H1 (cell line): ENCODE data around the gene FGFBP3. TPM values are rescaled to one million over a fixed set of nuclear protein-coding genes. Genes with fewer than 3 reads are reported as not detected.

Source experiments
- CEBPB ChIP-seq: IDR thresholded peaks from 2 replicates; pipeline ENCODE4 v1.6.1; 2012; ENCODE audit warnings: low read depth, low read length
- EP300 ChIP-seq, 2 experiments: IDR thresholded peaks; 1 replicate in 1 of 2; 2 replicates in 1 of 2; pipeline ENCODE4 v1.6.1; 2011 to 2012; ENCODE audit warnings: low read depth in 2 of 2, low read length in 2 of 2, mild to moderate bottlenecking in 2 of 2, borderline replicate concordance in 1 of 2, inconsistent platforms in 1 of 2, moderate library complexity in 1 of 2
- POU5F1 ChIP-seq: IDR thresholded peaks from 2 replicates; pipeline ENCODE4 v1.6.1; 2011; ENCODE audit warnings: low read depth, mild to moderate bottlenecking, low read length, moderate library complexity
- SUZ12 ChIP-seq: fragments of 200-600 bp; sonication (generic); IDR thresholded peaks from 2 replicates; pipeline ENCODE4 v1.6.1; 2012; ENCODE audit warnings: mild to moderate bottlenecking, inconsistent platforms, low read length, moderate library complexity, mixed read lengths
- polyA plus RNA-seq, 7 experiments: library from polyadenylated mRNA; depleted of rRNA in 3 of 7; stranded (reverse) in 5 of 7; unstranded in 2 of 7; fragments of >200 nt in 5 of 7; fragments of 200-250 nt in 2 of 7; gene quantifications; 1 replicate in 5 of 7; 2 replicates in 1 of 7; 4 replicates in 1 of 7; pipeline versions ENCODE4 v1.2.1 to v1.2.3, GENCODE V29; 2011 to 2013; ENCODE audit warnings: missing spikeins in 2 of 7, mixed read lengths in 2 of 7
- total RNA-seq: library from RNA; stranded (reverse); fragmentation: NEBNext Ultra II Directional; extraction: Animal tissue kit (Norgen Biotek cat#: 25700); gene quantifications from 2 replicates; pipeline ENCODE4 v1.2.1, GENCODE V29; 2021
- TF ChIP-seq, protein P1 (sequence below): IDR thresholded peaks from 2 replicates; pipeline ENCODE4 v1.6.1; 2012; ENCODE audit warnings: inconsistent platforms
- TF ChIP-seq, protein P2 (sequence below): IDR thresholded peaks from 2 replicates; pipeline ENCODE4 v1.6.1; 2011; ENCODE audit warnings: low read depth, mild to moderate bottlenecking, low read length; ENCODE audit not compliant: insufficient read depth

FGFBP3 gene
- total and polyA plus RNA-seq, 2 of the 8 experiments (the other 6 are each of a cell fraction or from before 2014, with no cell fraction given), result 54.6 to 115 TPM

DNA sequence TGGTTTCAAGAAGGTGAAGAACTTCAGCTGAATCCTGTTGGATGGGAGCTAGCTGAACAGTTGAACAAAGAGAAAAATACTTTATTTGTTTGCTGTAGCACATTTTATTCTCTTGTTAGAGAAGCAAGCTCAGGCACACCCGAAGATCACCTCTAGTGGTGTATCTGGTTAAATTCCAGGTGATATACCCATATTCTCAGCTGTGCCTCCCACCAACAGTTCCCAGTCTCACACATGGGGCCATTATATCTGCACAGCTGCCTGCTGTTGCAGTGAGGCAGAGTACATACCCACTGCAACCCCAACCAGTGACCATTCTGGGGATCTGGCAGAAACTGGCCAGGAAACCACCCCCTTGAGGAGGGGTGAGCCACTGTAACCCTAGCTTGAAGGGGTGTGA lies 23.5 kb upstream of the FGFBP3 start (continued):
- no peak for TF ChIP-seq POU5F1
- TF ChIP-seq, protein P1, sequence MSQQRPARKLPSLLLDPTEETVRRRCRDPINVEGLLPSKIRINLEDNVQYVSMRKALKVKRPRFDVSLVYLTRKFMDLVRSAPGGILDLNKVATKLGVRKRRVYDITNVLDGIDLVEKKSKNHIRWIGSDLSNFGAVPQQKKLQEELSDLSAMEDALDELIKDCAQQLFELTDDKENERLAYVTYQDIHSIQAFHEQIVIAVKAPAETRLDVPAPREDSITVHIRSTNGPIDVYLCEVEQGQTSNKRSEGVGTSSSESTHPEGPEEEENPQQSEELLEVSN, result no peak
- no peak for TF ChIP-seq EP300 (IDR thresholded peaks at IDR 0.05; ENCODE audit: borderline replicate concordance in 1 of 2, low read depth in 2 of 2, low read length in 2 of 2)
- TF ChIP-seq, protein P2, sequence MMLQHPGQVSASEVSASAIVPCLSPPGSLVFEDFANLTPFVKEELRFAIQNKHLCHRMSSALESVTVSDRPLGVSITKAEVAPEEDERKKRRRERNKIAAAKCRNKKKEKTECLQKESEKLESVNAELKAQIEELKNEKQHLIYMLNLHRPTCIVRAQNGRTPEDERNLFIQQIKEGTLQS, result no peak
- TF ChIP-seq CEBPB, result no peak
- no peak for TF ChIP-seq SUZ12
- TF ChIP-seq, all 59 proteins: peak for 0
